HG03439 (cell line): Measurements from ENCODE around the gene LMTK2.

ENCODE experiments used
- ATAC-seq: cut with Tn5 transposase; IDR thresholded peaks from one replicate; pipeline ENCODE4 v1.9.1; 2021; ENCODE audit warnings: mild to moderate bottlenecking, moderate library complexity; ENCODE audit not compliant: unreplicated experiment

Gene LMTK2

GRCh38 chr7:98136423-98136822 is 29.8 kb downstream of the LMTK2 start:
- ATAC-seq = no peak

- ATAC-seq = no peak
Measured at GRCh38 chr7:98137134-98137825, 30.6 kb downstream of the LMTK2 start.

GRCh38 chr7:98137826-98138151 is 31.1 kb downstream of the LMTK2 start:
- ATAC-seq = peak; percentile 52

- no peak for ATAC-seq
Measured at GRCh38 chr7:98138672-98139071, 32.0 kb downstream of the LMTK2 start.

- ATAC-seq = no peak
Measured at GRCh38 chr7:98142658-98143057, 36.0 kb downstream of the LMTK2 start.

- ATAC-seq = no peak
Measured at GRCh38 chr7:98148607-98149006, 41.9 kb downstream of the LMTK2 start.

- ATAC-seq = no peak
Measured at GRCh38 chr7:98149116-98149692, 42.5 kb downstream of the LMTK2 start.

- ATAC-seq = no peak
Measured at GRCh38 chr7:98151884-98152283, 45.2 kb downstream of the LMTK2 start.

- no peak for ATAC-seq
Measured at GRCh38 chr7:98156700-98157099, 50.0 kb downstream of the LMTK2 start.

- ATAC-seq = no peak
Measured at GRCh38 chr7:98157761-98158160, 51.1 kb downstream of the LMTK2 start.

- no peak for ATAC-seq
Measured at GRCh38 chr7:98162758-98163157, 56.1 kb downstream of the LMTK2 start.

GRCh38 chr7:98163269-98163668 is 56.6 kb downstream of the LMTK2 start:
- ATAC-seq = no peak

- no peak for ATAC-seq
Measured at GRCh38 chr7:98163704-98164494, 57.2 kb downstream of the LMTK2 start.

- no peak for ATAC-seq
Measured at GRCh38 chr7:98165827-98166667, 59.4 kb downstream of the LMTK2 start.

- no peak for ATAC-seq
Measured at GRCh38 chr7:98166668-98166970, 60.0 kb downstream of the LMTK2 start.

- no peak for ATAC-seq
Measured at GRCh38 chr7:98167653-98168052, 61.0 kb downstream of the LMTK2 start.

GRCh38 chr7:98168181-98168903 is 61.7 kb downstream of the LMTK2 start:
- no peak for ATAC-seq

- ATAC-seq = no peak
Measured at GRCh38 chr7:98168904-98169621, 62.4 kb downstream of the LMTK2 start.

GRCh38 chr7:98170966-98171365 is 64.3 kb downstream of the LMTK2 start:
- no peak for ATAC-seq

- ATAC-seq = no peak
Measured at GRCh38 chr7:98171449-98171848, 64.8 kb downstream of the LMTK2 start.
